ENCODE measurements around the gene SLFN14.
"Not testable (repeated sequence)": the region's sequence is repeated elsewhere in the genome, so short reads cannot be mapped to it uniquely, and the experiment has no call there.

The SLFN14 gene

DNA sequence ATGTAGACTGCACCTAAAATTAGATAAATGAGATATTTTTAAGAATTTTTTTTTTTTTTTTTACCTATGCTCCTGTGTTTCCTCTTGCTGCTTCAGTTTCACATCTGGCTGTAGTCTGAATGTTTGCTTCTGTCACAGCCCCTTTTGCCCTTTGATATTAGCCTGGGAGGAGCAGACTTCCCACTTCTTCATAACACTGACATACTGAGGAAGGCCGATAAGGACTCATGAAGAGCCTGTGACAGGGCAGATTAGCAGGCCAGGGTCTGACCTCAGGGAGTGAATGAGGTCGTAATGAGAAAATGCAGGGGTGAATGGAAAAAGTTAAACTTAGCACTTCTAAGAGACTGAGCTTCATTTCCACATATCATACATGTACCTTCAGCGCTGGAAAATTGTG is at the start of gene SLFN14:
SLFN14 (minus strand) TSS at position 117 of the 400 bp plus-strand sequence. CDS start 2,757 bp downstream, outside the sequence.
- DNase-seq, result no peak

DNA sequence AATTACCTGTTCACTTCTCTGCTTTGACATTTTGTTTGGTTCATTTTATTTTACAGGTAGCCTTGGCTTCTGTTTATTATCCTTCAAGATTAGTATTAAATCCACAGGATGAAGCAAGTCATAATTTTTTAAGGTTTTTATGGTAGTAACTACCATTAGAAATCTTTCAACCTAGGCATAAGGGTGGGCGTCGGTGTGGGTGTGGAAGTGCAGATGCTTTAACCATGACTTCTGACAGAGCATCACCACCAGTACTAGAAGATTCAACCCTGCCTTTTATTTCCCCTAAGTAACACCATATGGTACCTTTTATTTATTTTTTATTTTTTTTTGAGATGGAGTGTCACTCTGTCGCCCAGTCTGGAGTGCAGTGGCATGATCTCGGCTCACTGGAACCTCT is 49.2 kb upstream of the SLFN14 start:
- no peak for DNase-seq

DNA sequence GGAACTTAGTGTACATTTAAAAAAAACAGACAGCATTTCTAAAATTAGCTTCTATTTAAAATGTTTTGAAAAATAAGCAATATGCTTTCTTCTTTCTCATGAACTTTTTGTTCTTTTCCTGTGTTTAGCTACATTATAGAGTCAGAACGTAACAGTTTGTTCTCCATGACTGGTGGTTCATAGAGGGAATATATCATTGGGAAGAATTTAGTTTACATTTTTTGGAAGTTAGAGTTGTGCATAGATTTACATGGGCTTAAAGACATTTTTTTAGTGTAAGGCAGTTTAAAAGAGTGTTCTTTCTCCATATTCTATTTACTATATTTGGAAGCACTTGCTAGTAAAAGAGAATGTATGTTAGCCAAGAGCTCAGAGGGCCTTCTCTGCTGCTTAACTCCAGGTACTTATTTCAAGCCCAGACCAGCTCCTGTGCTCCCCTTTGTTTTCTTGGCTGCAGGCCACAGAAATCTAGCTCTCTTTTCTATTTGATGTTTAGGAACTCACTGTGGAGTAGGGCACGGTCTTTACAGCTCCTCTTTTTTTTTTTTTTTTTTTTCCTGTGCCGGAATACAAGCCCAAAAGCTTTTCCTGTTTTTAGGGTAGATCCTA is 46.7 kb upstream of the SLFN14 start:
- no peak for DNase-seq

DNA sequence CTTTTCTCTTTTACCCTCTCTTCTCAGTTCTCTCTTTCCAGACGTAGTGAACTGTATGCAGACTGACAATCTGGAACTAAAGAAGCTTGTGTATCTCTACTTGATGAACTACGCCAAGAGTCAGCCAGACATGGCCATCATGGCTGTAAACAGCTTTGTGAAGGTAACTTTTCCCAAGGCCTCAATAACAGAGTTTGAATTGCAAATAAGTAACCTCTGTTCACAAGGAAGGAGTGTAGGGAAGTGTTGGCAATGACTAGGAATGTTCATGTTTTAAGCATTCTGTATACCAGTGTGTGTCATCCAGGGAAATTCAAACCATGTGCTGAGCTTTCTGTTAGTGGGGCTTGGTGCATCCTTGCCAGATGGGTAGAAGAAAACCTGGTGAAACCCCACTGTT is 45.1 kb upstream of the SLFN14 start:
- DNase-seq, result no peak

DNA sequence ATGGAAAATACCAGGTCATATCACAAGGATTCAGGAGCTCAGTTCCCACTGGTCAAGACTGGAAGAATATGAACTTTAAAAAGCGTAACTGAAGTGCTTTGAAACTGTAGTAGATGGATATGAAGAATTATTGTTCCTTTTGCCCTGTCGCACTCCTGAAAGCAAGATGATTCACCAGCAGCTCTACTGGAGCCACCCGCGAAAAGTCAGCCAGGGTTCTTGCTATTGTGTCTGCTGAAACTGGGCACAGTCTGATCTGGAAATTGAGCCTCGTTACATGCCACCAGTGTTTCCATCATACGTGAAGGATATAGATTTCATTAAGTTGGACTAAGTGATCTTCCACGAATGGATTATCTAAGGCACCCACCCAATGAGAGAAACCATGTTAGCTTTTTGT is 43.1 kb upstream of the SLFN14 start:
- peak in 1 of 51 donors; percentile 6 for DNase-seq

DNA sequence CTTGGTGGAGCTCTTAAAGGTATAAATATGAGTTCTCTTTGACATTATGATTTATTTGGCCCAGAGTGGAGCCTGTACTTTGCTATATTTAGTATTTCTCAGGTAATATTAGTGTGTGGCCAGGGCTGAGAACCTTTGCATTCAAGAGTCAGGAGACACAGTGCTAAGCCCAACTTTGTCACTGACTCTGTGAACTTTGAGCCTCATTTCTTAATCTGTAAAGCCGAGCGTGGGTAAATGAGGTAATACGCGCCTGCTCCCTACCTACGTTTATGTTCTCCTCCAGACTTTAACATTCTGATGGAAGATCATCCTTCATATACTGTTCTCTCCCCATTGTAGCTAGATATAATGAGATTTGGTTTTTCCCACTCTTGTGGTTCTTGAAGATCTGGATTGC is 37.0 kb upstream of the SLFN14 start:
- DNase-seq, result no peak

DNA sequence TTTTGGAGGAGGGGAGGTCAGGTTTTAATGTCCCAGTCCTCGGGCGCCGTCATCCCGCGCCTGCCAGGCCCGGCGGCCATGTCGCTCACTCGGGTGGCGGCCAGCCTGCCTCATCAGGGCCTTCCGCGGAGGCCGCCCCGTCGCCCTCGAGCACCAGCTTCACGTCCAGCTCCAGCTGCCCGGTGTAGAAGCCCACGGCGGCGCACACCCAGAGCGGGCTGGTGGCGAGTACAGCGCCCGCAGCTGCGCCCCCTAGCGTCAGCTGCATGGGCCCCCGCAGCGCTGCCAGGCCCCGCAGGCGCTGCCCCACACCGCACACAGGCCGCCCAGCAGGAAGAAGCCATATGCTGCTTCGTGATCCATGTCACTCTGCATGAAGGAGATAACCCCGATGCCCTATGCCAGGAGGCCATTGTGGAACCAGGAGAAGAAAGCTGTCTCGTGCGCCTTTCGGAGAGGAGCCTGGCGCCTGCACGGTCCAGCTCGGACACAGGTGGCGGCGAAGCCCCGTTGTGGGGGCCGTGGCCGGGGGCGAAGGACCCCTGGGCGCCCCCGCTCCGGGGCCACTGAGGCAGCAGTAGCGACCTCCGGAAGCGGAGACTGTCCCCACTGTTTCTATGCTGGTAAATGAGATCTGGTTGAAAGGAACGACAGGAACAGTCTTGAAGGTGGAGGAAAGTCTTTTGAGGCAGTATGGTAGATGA is 36.1 kb upstream of the SLFN14 start:
- DNase-seq, result no peak

DNA sequence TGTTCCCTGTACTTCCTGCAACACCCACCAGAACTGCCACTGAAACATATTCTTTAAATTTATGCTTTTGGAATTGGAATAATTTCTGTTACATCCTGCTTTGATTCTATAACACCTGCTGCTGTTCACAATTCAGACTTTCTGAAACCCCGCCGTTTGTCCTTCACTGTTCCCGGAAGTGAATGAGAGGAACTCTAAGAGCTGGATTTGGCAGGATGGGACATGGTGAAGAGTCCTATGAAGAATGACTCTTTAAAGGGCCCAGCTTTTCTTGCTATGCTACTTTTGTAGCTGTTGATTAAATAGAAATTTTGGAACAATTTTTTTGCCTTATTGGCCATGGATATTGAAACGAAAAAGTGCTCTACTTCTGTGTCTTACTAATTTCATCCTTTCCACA is 35.5 kb upstream of the SLFN14 start:
- DNase-seq, result no peak

DNA sequence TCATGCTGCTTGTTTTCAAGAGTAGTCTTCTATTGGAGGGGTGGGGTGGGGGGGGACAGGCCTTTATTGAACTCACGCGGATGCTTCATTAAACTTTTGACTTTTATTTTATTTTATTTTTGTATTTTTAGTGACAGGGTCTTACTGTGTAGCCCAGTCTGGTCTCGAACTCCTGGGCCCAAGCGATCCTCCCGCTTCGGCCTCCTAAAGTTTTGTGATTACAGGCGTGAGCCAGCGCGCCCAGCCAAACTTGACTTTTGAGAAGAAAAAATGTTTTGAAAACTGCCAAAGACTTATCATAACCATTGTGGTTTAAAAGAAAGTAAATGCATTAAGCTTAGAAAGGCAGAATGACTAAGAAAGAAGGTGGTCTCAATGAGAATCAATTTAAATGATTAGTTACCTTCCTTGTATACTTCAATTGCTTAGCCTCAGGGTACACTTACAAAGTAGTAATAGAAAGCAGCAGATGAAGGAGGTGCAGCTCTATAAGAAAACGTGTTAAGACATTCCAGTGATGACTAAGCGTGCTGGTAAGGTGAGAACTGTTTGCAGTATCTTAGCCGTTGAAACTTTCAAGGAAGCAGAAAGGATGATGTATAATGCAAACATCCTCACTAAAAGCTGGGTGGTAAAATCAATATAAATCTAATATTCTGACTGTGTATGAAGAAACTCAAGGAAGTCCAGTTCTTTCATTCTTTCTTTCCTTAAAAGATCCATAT is 27.7 kb upstream of the SLFN14 start:
- no peak for DNase-seq

DNA sequence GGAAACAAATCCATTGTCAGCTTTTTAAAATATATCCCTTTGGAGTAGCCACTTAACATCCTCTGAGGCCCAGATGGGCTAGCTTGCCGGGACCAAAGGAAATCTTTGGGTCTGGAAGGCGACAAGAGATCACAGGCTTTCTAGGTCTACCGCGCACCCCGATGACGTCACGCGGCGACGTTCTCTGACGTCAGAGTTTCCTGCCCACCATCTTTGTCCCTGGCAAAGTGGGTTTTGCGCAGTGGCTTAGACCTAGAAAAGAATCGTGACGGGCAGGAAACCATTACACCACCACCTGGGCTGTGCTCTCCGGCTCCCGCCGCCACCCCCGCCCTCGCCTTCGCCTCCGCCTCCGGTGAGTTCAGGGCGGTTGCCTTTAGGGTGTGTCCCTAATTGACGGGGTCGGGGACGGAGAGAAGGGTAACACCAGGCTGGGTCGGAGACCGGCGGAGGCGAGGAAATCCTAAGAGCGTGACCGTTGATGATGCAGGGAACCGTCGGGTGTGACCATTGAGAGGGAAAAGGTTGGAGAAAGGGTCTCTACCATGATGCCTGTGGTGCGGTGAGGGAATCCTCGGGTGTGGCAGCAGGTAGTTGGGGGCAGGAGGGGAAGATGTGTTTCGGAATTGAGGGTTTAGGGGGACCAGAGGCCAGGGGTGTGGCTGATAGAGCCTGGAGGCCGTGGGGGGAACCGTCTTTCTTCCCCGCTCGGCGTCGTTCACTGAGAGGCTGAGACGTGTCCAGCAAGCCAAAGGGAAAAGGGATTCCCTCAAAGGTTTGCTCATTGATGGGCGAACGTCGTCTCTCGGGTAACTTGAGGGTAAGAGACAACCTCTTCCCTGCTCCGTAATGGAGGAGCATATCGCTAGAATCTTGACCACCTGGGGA is 26.7 kb upstream of the SLFN14 start, which contains the start of gene AP2B1:
AP2B1 (plus strand) TSS at position 249 of the 888 bp plus-strand sequence. CDS start 6,709 bp downstream, outside the sequence.
- DNase-seq, result peak; percentile 47 to 93 (median 79)

DNA sequence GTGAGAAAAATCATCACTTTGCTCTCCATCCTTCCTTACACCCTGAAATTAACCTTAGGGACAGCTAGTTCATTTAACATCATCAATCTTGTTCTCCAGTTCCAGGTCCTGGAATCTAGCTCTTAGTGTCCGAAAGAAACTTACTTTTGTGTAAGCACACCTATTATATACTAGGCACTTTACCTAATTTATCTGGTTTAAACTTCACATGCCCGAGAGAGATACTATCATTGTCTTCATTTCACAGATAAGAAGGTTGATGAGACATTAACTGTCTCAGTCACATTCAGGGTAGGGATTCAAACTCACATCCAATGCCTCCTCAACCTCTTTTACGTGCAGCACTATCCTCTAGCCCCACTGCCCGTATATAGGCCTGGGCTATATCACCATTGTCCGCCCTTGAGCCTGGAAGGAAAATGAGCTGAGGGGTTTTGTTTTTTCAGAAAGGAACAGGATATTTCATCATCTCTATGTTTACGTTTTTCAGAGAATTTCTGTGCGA is 26.0 kb upstream of the SLFN14 start:
- peak in 1 of 51 donors; percentile 33 for DNase-seq

DNA sequence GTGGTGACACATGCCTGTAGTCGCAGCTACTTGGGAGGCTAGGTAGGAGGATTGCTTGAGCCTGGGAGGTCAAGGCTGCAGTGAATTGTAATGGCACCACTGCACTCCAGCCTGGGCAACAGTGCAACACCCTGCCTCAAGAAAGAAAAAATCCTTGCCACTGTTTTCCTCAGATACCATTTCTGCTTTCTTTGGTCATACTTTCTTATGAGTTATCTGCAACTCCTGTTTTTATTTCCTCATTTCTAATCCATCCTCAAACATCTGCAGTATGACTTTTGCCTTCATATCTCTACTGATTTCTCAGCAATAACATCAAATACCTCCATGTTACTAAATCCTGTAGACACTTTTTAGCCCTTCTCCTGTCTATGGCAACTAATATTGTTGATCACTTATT is 23.4 kb upstream of the SLFN14 start:
- DNase-seq, result no peak

DNA sequence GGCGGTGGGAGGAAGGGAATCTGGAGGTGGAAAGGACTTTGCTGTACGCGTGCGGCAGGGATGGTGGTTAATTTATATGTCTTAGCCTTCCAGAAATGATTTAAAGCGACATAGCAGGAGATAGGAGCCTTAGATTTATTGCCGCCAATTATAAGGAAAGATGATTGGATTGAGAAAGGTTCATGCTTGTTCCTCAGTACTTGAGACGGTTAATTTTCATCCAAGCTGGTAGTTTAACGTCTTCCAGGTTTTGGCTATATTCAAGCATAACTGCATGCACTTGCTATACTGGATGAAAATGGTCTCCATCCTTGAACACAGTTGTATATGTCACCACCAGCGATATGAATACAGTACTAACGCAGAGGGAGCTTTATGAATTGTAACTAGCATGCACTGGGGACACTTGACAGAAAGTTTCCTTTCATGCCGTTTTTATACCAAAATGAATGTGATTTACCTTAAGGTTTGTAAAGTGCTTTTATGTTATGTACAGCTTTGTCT is 18.4 kb upstream of the SLFN14 start:
- DNase-seq, result no peak

DNA sequence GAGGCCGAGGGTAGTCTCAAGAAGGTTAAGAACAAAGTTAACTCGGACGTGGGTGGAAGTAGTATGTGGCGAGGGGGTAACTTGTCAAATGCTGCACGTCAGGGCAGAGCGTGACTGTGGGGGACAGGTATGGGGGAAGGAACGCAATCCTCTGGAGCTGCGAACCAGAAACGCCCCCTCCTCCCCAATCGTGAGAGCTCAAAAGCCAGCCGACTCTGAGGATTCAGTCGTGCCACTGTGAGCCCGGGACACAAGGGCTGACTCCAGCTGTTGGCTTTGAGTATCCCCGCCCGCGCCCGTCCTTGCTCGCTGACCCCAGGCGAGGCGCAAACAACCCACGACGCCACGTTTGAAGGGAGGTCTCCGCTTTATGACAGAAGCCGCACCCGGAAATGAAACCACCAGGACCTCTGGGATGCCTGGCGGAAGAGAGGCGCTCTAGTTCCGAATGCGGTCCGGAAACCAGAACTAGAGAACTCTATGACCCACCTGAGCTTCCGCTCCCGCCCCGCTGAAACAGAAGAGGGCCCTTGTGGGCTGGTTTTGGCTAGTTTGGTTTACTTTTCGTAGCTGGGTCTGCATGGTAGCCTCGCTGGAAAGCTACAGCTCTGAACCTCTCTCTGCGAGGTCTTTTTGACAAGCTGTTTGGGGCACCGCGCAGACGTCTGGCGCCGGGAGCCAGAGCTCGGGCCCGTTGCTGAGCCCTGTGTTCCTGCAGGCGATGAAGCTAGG is 17.7 kb upstream of the SLFN14 start, which contains the start of gene PEX12:
PEX12 (minus strand) TSS at position 375 of the 732 bp plus-strand sequence. CDS start 550 bp downstream, outside the sequence.
- peak; percentile 27 to 97 (median 88) for DNase-seq

DNA sequence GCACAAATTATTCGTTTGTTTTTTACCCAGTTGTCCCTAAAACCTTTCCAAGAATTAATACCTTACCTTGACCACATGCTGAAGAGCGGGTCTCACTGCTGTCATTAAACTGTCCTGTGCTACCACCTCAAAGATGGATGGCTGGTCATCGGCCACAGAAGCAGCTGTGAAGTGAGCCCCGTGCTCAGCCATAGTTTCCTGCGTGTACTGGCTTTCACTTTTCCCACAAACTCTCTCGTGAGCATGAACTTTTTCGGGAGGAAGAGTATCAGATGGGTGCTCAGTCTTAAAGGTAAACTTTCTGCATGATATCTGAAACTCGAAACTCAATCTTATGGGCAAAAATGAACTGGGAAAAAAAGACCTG is 17.2 kb upstream of the SLFN14 start:
- peak in 1 of 51 donors; percentile 4 for DNase-seq

DNA sequence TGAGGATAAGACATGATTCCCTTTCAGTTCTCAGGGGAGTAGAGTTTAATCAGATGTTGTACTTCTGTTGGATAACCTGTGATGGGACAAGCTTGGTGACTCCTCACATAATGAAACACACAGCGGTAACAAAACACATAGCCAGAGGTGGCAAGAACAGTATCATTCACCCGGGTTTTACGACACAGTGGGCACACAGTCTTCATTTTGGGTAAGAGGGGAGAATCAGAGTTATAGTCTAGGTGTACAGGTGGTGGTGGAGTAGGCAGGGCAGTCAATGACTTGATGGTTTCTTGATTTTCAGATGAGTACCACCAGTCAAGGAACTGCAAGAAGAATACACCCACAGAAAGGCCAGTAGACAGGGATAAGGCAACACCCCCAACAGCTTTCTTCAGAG is 15.1 kb upstream of the SLFN14 start:
- no peak for DNase-seq

DNA sequence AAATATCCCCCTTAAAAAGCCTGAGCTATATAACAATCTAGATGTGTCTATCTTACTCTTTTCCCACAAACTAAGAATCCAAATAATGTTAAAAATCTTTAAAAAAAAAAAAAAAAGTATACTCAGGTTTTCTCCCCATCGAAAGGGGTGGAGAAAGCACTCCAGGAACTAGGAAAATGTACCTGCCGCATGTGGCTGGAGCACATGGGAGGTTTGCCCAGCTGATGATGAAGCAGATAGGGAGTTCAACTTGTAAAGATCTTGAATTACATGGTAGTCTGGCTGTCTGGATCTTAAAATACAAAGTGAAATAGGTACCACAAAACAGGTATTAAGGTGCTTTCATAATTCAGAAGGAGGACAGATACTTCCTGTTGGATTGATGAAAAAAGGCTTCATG is 8.8 kb upstream of the SLFN14 start:
- DNase-seq, result no peak

DNA sequence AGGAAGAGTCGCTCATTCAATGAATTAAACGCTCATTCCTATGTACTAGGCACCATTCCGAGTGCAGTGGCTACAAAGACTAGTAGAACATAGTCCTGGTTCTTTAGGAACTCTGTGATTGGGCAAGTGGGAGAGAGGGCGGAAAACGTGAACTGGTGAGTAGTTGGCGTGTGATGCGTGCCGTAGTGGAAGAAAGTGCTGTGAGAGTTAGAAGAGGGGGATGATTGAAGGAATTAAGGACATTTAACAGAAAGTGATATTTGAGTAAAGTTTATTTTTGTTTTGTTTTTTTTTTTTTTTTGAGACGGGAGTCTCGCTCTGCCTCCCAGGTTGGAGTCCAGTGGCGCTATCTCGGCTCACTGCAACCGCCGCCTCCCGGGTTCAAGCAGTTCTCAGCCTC is 7.9 kb upstream of the SLFN14 start:
- peak in 1 of 51 donors; percentile 17 for DNase-seq

DNA sequence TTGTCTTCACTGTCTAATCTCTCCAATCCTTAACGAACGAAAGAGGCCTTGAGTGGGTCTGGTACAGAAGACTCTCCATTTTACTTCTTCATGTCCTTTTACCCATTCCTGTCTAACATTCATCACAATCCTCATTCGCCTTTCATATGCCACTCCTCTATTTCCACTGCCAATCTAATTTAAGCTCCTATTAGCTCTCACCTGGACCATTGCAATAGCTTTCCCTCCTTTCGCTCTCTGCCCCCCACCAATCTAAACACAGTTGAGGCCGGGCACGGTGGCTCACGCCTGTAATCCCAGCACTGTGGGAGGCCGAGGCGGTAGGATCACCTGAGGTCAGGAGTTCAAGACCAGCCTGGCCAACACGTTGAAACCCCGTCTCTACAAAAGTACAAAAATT is 6.3 kb upstream of the SLFN14 start:
- no peak for DNase-seq

DNA sequence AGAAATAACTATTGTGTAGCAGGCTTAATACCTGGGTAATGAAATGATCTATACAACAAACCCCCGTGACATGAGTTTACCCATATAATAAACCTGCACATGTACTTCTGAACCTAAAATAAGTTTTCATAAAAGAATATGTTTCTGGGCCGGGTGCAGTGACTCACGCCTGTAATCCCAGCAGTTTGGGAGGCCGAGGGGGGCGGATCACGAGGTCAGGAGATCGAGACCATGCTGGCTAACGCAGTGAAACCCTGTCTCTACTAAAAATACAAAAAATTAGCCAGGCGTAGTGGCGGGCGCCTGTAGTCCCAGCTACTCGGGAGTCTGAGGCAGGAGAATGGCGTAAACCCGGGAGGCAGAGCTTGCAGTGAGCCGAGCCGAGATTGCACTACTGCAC is 2.6 kb upstream of the SLFN14 start:
- DNase-seq, result not testable (repeated sequence)
